22Rv1 (cell line): ENCODE results near the gene OR2M3.

Experiments used
- ZFX ChIP-seq: fragments of 450-650 bp; IDR thresholded peaks from 2 replicates; pipeline ENCODE4 v1.6.1; 2017; ENCODE audit warnings: antibody characterized with exemption, borderline replicate concordance
- TF ChIP-seq, protein P1 (sequence below): fragments of 450-650 bp; IDR thresholded peaks from 2 replicates; pipeline ENCODE4 v1.5.1; 2017; ENCODE audit warnings: mild to moderate bottlenecking

DNA sequence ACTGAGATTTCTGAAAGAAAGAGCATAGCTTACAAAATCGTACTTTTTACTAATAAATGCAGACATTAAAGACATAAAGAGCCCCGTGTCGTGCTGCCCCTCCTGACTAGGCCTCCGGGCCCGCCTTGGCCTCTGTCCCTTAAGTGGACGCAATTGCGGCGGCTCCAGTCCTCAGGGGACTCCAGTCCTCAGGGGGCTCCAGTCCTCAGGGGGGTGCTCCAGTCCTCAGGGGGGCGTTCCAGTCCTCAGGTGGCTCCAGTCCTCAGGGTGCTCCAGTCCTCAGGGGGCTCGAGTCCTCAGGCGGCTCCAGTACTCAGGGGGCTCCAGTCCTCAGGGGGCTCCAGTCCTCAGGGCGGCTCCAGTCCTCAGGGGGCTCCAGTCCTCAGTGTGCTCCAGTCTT lies 33.0 kb upstream of the OR2M3 start:
- TF ChIP-seq, protein P1, sequence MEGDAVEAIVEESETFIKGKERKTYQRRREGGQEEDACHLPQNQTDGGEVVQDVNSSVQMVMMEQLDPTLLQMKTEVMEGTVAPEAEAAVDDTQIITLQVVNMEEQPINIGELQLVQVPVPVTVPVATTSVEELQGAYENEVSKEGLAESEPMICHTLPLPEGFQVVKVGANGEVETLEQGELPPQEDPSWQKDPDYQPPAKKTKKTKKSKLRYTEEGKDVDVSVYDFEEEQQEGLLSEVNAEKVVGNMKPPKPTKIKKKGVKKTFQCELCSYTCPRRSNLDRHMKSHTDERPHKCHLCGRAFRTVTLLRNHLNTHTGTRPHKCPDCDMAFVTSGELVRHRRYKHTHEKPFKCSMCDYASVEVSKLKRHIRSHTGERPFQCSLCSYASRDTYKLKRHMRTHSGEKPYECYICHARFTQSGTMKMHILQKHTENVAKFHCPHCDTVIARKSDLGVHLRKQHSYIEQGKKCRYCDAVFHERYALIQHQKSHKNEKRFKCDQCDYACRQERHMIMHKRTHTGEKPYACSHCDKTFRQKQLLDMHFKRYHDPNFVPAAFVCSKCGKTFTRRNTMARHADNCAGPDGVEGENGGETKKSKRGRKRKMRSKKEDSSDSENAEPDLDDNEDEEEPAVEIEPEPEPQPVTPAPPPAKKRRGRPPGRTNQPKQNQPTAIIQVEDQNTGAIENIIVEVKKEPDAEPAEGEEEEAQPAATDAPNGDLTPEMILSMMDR, result no peak
- no peak for TF ChIP-seq ZFX
